WTC11 (cell line): Measurements from ENCODE around the gene PALB2. TPM values are rescaled to one million over a fixed set of nuclear protein-coding genes. Genes with fewer than 3 reads are reported as not detected.

Experiments
- CDX4 ChIP-seq: fragments of 250-450 bp; sonication (Bioruptor Pico); IDR thresholded peaks from 2 replicates; pipeline ENCODE4 v1.9.0; 2021; ENCODE audit warnings: moderate library complexity, mild to moderate bottlenecking, inconsistent platforms, borderline replicate concordance
- E2F4 ChIP-seq: sonication (generic); formaldehyde crosslinking; IDR thresholded peaks from 2 replicates; pipeline ENCODE4 v1.8.1; 2022; ENCODE audit warnings: low read depth, mild to moderate bottlenecking, moderate library complexity, missing genetic modification reagents, borderline replicate concordance
- EMX1 ChIP-seq: fragments of 250-450 bp; sonication (Bioruptor Pico); IDR thresholded peaks from 2 replicates; pipeline ENCODE4 v1.8.0; 2021; ENCODE audit warnings: mild to moderate bottlenecking
- ERG ChIP-seq: fragments of 250-450 bp; sonication (Bioruptor Pico); IDR thresholded peaks from 2 replicates; pipeline ENCODE4 v1.8.0; 2021; ENCODE audit warnings: mild to moderate bottlenecking
- FOXK1 ChIP-seq: sonication (generic); formaldehyde crosslinking; IDR thresholded peaks from 2 replicates; pipeline ENCODE4 v1.8.0; 2022; ENCODE audit warnings: mild to moderate bottlenecking, moderate library complexity, missing genetic modification reagents
- GTF2I ChIP-seq: fragments of 250-450 bp; sonication (Bioruptor Pico); conservative IDR thresholded peaks from 2 replicates; pipeline ENCODE4 v1.4.0; 2021; ENCODE audit warnings: mild to moderate bottlenecking
- MLX ChIP-seq: sonication (generic); formaldehyde crosslinking; IDR thresholded peaks from 2 replicates; pipeline ENCODE4 v1.8.1; 2023; ENCODE audit warnings: mild to moderate bottlenecking, missing genetic modification reagents, moderate library complexity
- NFYB ChIP-seq: sonication (generic); formaldehyde crosslinking; conservative IDR thresholded peaks from 2 replicates; pipeline ENCODE4 v1.8.0; 2022; ENCODE audit warnings: low read depth, missing genetic modification reagents
- PRDM15 ChIP-seq: sonication (generic); formaldehyde crosslinking; IDR thresholded peaks from 2 replicates; pipeline ENCODE4 v1.8.0; 2022; ENCODE audit warnings: missing genetic modification reagents
- RORB ChIP-seq: fragments of 250-450 bp; sonication (Bioruptor Pico); IDR thresholded peaks from 2 replicates; pipeline ENCODE4 v1.9.0; 2021; ENCODE audit warnings: mild to moderate bottlenecking
- STAT6 ChIP-seq: sonication (generic); formaldehyde crosslinking; conservative IDR thresholded peaks from 2 replicates; pipeline ENCODE4 v1.8.1; 2023; ENCODE audit warnings: mild to moderate bottlenecking, low read depth, missing genetic modification reagents, moderate library complexity
- TEAD1 ChIP-seq: sonication (generic); formaldehyde crosslinking; IDR thresholded peaks from 2 replicates; pipeline ENCODE4 v1.8.0; 2022; ENCODE audit warnings: mild to moderate bottlenecking, missing genetic modification reagents
- ZBTB21 ChIP-seq: sonication (generic); formaldehyde crosslinking; IDR thresholded peaks from 2 replicates; pipeline ENCODE4 v1.8.1; 2023; ENCODE audit warnings: mild to moderate bottlenecking, missing genetic modification reagents, borderline replicate concordance
- ZNF423 ChIP-seq: fragments of 250-450 bp; sonication (Bioruptor Pico); IDR thresholded peaks from 2 replicates; pipeline ENCODE4 v2.1.2; 2022; ENCODE audit warnings: mild to moderate bottlenecking, moderate library complexity
- ZNF512 ChIP-seq: sonication (generic); formaldehyde crosslinking; IDR thresholded peaks from 2 replicates; pipeline ENCODE4 v1.8.1; 2022; ENCODE audit warnings: missing genetic modification reagents, borderline replicate concordance
- ZNF671 ChIP-seq: fragments of 250-450 bp; sonication (Bioruptor Pico); IDR thresholded peaks from 2 replicates; pipeline ENCODE4 v1.8.0; 2021; ENCODE audit warnings: mild to moderate bottlenecking
- total RNA-seq: library from RNA; stranded (reverse); gene quantifications from 3 replicates; pipeline ENCODE4 v1.2.3, GENCODE V29; 2021
- TF ChIP-seq, protein P1 (sequence below): sonication (generic); formaldehyde crosslinking; IDR thresholded peaks from 2 replicates; pipeline ENCODE4 v1.8.1; 2022; ENCODE audit warnings: mild to moderate bottlenecking, missing genetic modification reagents, moderate library complexity, borderline replicate concordance

Gene PALB2
- total RNA-seq, 1 experiment from 2014 or later: 32.1 TPM

GRCh38 chr16:23556881-23557778 is 84.0 kb downstream of the PALB2 start, which contains the start of the genes EARS2 and UBFD1 (continued):
- TF ChIP-seq, protein P1, sequence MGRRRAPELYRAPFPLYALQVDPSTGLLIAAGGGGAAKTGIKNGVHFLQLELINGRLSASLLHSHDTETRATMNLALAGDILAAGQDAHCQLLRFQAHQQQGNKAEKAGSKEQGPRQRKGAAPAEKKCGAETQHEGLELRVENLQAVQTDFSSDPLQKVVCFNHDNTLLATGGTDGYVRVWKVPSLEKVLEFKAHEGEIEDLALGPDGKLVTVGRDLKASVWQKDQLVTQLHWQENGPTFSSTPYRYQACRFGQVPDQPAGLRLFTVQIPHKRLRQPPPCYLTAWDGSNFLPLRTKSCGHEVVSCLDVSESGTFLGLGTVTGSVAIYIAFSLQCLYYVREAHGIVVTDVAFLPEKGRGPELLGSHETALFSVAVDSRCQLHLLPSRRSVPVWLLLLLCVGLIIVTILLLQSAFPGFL: no peak
- no peak for TF ChIP-seq STAT6 (CRISPR knock-in tag)
- TF ChIP-seq PRDM15 (CRISPR knock-in tag): peak; percentile 56
- no peak for TF ChIP-seq MLX (CRISPR knock-in tag)
- TF ChIP-seq GTF2I (CRISPR knock-in tag): peak; percentile 100
- peak; percentile 100 for TF ChIP-seq ZNF423
- no peak for TF ChIP-seq CDX4 (CRISPR knock-in tag)
- TF ChIP-seq E2F4: no peak; the same call in 1 of the 2 replicates
- TF ChIP-seq EMX1: no peak; the same call in 1 of the 2 replicates
- peak; percentile 65; the same call in 1 of the 2 replicates for TF ChIP-seq ERG (CRISPR knock-in tag)
- peak; percentile 91 for TF ChIP-seq FOXK1 (CRISPR knock-in tag)
- no peak for TF ChIP-seq RORB (CRISPR knock-in tag)
- TF ChIP-seq ZNF671 (CRISPR knock-in tag): 0 out of 2 replicates have a peak, but pooled peaks have one; percentile 36
- no peak for TF ChIP-seq ZNF512 (CRISPR knock-in tag)
- peak; percentile 62 for TF ChIP-seq TEAD1 (CRISPR knock-in tag)
- TF ChIP-seq NFYB (CRISPR knock-in tag): peak; percentile 63
- no peak for TF ChIP-seq ZBTB21 (CRISPR knock-in tag)
